SK-N-MC (cell line): ENCODE measurements around the gene YPEL5.

ENCODE experiments used
- EZH2 ChIP-seq: fragments of 200-600 bp; sonication (generic); IDR thresholded peaks from one replicate; pipeline ENCODE4 v1.6.1; 2017; ENCODE audit warnings: antibody characterized with exemption
- POLR2AphosphoS5 ChIP-seq: IDR thresholded peaks from 2 replicates; pipeline ENCODE4 v1.6.1; 2012; ENCODE audit warnings: mild to moderate bottlenecking, low read depth, low read length, borderline replicate concordance

DNA sequence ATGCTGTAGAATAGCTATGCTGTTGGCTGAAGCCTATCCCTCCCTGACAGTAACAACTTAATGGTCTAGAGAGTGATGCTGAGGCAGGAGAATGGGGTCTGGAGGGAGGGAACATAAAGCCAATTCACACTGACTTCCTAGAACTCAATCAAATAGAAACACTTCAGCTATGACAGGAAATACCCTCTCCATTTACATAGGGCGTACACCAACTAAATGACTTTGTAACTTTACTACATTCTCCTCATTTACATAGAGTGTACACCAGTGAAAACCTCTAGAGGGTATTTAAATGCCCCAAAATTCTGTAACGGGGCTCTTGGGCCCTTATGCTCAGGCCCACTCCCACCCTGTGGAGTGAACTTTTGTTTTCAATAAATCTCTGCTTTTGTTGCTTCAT is 41.5 kb downstream of the YPEL5 start:
- TF ChIP-seq POLR2AphosphoS5 (no peak), EZH2 (no peak)
